Right lobe of liver (tissue), 6 donors: ENCODE results near the gene LRCH1. TPM values are rescaled to one million over a fixed set of nuclear protein-coding genes. Genes with fewer than 3 reads are reported as not detected.

Experiments
- ATAC-seq, 4 donors: fragments of 200-7000 bp; cut with Tn5 transposase; one replicate each; pipeline ENCODE4 v1.9.1; 2020; ENCODE audit warnings: mild to moderate bottlenecking in 4 of 4, moderate library complexity in 4 of 4
- DNase-seq, 3 donors: peaks; one replicate each; pipeline ENCODE4 v3.0.0-alpha.2; 2020
- H3K27ac ChIP-seq, 3 donors: fragments of 200-600 bp; one replicate each; pipeline ENCODE4 v1.8.0; 2022
- H3K27me3 ChIP-seq, 2 donors: fragments of 200-600 bp; one replicate each; pipeline ENCODE4 v1.8.0; 2022
- H3K36me3 ChIP-seq, 4 donors: fragments of 200-600 bp; sonication (generic) in 1 of 4; one replicate each; pipeline versions ENCODE4 v1.5.1 to v1.8.0; 2017 to 2022; ENCODE audit warnings: control low read depth in 1 of 4
- H3K4me1 ChIP-seq, 4 donors: fragments of 200-600 bp; sonication (generic) in 1 of 4; one replicate each; pipeline versions ENCODE4 v1.5.1 to v1.8.0; 2017 to 2022; ENCODE audit warnings: control low read depth in 1 of 4
- H3K4me3 ChIP-seq, 3 donors: fragments of 200-600 bp; one replicate each; pipeline ENCODE4 v1.8.0; 2022
- H3K9me3 ChIP-seq, 4 donors: fragments of 200-600 bp; sonication (generic) in 1 of 4; one replicate each; pipeline versions ENCODE4 v1.5.1 to v1.8.0; 2017 to 2022; ENCODE audit warnings: control low read depth in 1 of 4
- CTCF ChIP-seq, 4 donors: fragments of 200-600 bp in 3 of 4; fragments of 450-650 bp in 1 of 4; IDR thresholded peaks; one replicate each; pipeline versions ENCODE4 v1.5.1 to v1.8.0; 2016 to 2022; ENCODE audit warnings: antibody characterized with exemption in 4 of 4, mild to moderate bottlenecking in 2 of 4
- POLR2A ChIP-seq: fragments of 450-650 bp; IDR thresholded peaks from one replicate; pipeline ENCODE4 v1.6.1; 2017; ENCODE audit warnings: antibody characterized with exemption, mild to moderate bottlenecking
- WGBS: methylation state at CpG from one replicate; pipeline ENCODE4 v1.1.6; 2018; ENCODE audit warnings: low coverage, low lambda C conversion rate; ENCODE audit not compliant: insufficient coverage; ENCODE audit errors: missing lambda C conversion rate; 5-methylcytosine and 5-hydroxymethylcytosine counted together
- intact Hi-C, 2 donors: fragments of 100-400 bp; cut with DNase I; formaldehyde crosslinking; loops; one replicate each; pipeline versions ENCODE4 v1.11.2 to v1.14.1; 2022
- total RNA-seq, 6 experiments: library from RNA; depleted of rRNA in 2 of 6; stranded (reverse); fragments of >200 nt in 2 of 6; fragmentation: NEBNext Ultra II Directional in 3 of 6; extraction: Animal tissue kit (Norgen Biotek cat#: 25700) in 3 of 6; gene quantifications; one replicate each; pipeline versions ENCODE4 v1.1.0 to v1.2.4, GENCODE V29; 2016 to 2023
- donor health status: DM: no; HTN: yes; CAD: no.
- donor health status: DM: no; HTN: no; CAD: no.
- donor health status: DM: no; HTN: no; CAD: no.
- donor health status: DM: no; HTN: yes; CAD: no.
- donor health status: DM: no; HTN: yes; CAD: no.

The LRCH1 gene
- total RNA-seq, 6 experiments from 2014 or later: 5.4 to 9.6 (median 7.7) TPM

- intact Hi-C loops: no loop called here
- peak overlapping the region in 1 of 3 donors; percentile 0 for H3K27ac ChIP-seq
- H3K36me3 ChIP-seq: no peaks in the 10 kb centered on the region
- H3K4me3 ChIP-seq: no peak overlapping the region
- H3K27me3 ChIP-seq: no peaks in the 10 kb centered on the region
- H3K9me3 ChIP-seq: no peaks in the 10 kb centered on the region
- TF ChIP-seq POLR2A: no peak
- no peak for TF ChIP-seq CTCF (IDR thresholded peaks at IDR 0.05)
- ATAC-seq (peak; percentile 7 to 45 (median 32)), DNase-seq (peak in 1 of 3 donors; percentile 24)
- H3K4me1 ChIP-seq: peaks cover 0 to 80% (median 17%) of the 10 kb centered on the region in 4 donors
- 19% methylated on average over 4 of the region's 4 CpGs for WGBS
Measured at GRCh38 chr13:46605076-46605824, 52.3 kb downstream of the LRCH1 start.

- peak overlapping the region in 1 of 3 donors; percentile 26 for H3K27ac ChIP-seq
- no peak overlapping the region for H3K4me3 ChIP-seq
Measured at GRCh38 chr13:46605825-46606554, 53.0 kb downstream of the LRCH1 start.

GRCh38 chr13:46606970-46607369 is 54.0 kb downstream of the LRCH1 start:
- 69% methylated on average over 3 of the region's 3 CpGs for WGBS
- intact Hi-C loops: no loop called here
- Histone ChIP-seq H3K36me3 (no peaks in the 10 kb centered on the region), H3K27me3 (no peaks in the 10 kb centered on the region), H3K4me3 (no peak overlapping the region), H3K9me3 (no peaks in the 10 kb centered on the region), H3K27ac (peak overlapping the region in 1 of 3 donors; percentile 26), H3K4me1 (peaks cover 0 to 66% (median 12%) of the 10 kb centered on the region in 4 donors)
- ATAC-seq (no peak), DNase-seq (no peak)
- TF ChIP-seq POLR2A (no peak), CTCF (IDR thresholded peaks at IDR 0.05) (no peak)

More at GRCh38 chr13:46605825-46606554, 53.0 kb downstream of the LRCH1 start:
- WGBS: 57% methylated on average over 2 of the region's 3 CpGs
- DNase-seq: no peak
- Histone ChIP-seq H3K27me3 (no peaks in the 10 kb centered on the region), H3K9me3 (no peaks in the 10 kb centered on the region), H3K36me3 (no peaks in the 10 kb centered on the region), H3K4me1 (peaks cover 0 to 76% (median 15%) of the 10 kb centered on the region in 4 donors)
- TF ChIP-seq CTCF (IDR thresholded peaks at IDR 0.05) (no peak), POLR2A (no peak)
- peak in 1 of 4 donors; percentile 3 for ATAC-seq
- intact Hi-C loops: no loop called here

- H3K27me3 ChIP-seq: no peaks in the 10 kb centered on the region
- WGBS: 32% methylated on average over 6 of the region's 9 CpGs
- peaks cover 0 to 56% (median 8%) of the 10 kb centered on the region in 4 donors for H3K4me1 ChIP-seq
- no peak overlapping the region for H3K4me3 ChIP-seq
- TF ChIP-seq CTCF (IDR thresholded peaks at IDR 0.05) (no peak), POLR2A (no peak)
- no peaks in the 10 kb centered on the region for H3K36me3 ChIP-seq
- intact Hi-C loops: no loop called here
- peak overlapping the region in 2 of 3 donors; percentile 7 to 26 for H3K27ac ChIP-seq
- H3K9me3 ChIP-seq: no peaks in the 10 kb centered on the region
- ATAC-seq: peak; percentile 65 to 90 (median 78)
- DNase-seq: peak in 2 of 3 donors; percentile 65 to 73
Measured at GRCh38 chr13:46607768-46608564, 55.0 kb downstream of the LRCH1 start.
